Heart left ventricle (tissue), 16 donors: ENCODE data around the gene SYCP2L. TPM values are rescaled to one million over a fixed set of nuclear protein-coding genes. Genes with fewer than 3 reads are reported as not detected.

ENCODE experiments used
- ATAC-seq, 4 donors: fragments of 200-7000 bp; cut with Tn5 transposase; one replicate each; pipeline ENCODE4 v1.9.1; 2020 to 2022; ENCODE audit warnings: moderate library complexity in 4 of 4, mild to moderate bottlenecking in 3 of 4, moderate number of reproducible peaks in 1 of 4
- DNase-seq, 5 donors: peaks; one replicate each; pipeline ENCODE4 v3.0.0-alpha.2; 2020
- H3K27ac ChIP-seq, 12 donors: fragments of 200-600 bp; sonication (generic) in 4 of 12; one replicate each; pipeline versions ENCODE4 v1.5.0 to v1.8.0; 2016 to 2022; ENCODE audit warnings: mild to moderate bottlenecking in 2 of 12
- H3K27me3 ChIP-seq, 9 donors: fragments of 200-600 bp; sonication (generic) in 2 of 9; one replicate each; pipeline versions ENCODE4 v1.5.1 to v1.8.0; 2016 to 2022; ENCODE audit warnings: mild to moderate bottlenecking in 3 of 9
- H3K36me3 ChIP-seq, 9 donors: fragments of 200-600 bp; sonication (generic) in 2 of 9; one replicate each; pipeline versions ENCODE4 v1.5.0 to v1.8.0; 2018 to 2022; ENCODE audit warnings: mild to moderate bottlenecking in 2 of 9
- H3K4me1 ChIP-seq, 12 donors: fragments of 200-600 bp; sonication (generic) in 4 of 12; one replicate each; pipeline versions ENCODE4 v1.5.0 to v1.8.0; 2016 to 2022; ENCODE audit warnings: mild to moderate bottlenecking in 3 of 12
- H3K4me3 ChIP-seq, 12 donors: fragments of 200-600 bp; sonication (generic) in 4 of 12; one replicate each; pipeline versions ENCODE4 v1.5.0 to v1.8.0; 2017 to 2022; ENCODE audit warnings: mild to moderate bottlenecking in 9 of 12, moderate library complexity in 4 of 12
- H3K9me3 ChIP-seq, 12 donors: fragments of 200-600 bp; sonication (generic) in 4 of 12; one replicate each; pipeline versions ENCODE4 v1.5.0 to v1.8.0; 2016 to 2022; ENCODE audit warnings: mild to moderate bottlenecking in 1 of 12
- POLR2A ChIP-seq, 2 donors: fragments of 450-650 bp; IDR thresholded peaks; one replicate each; pipeline ENCODE4 v1.6.1; 2017; ENCODE audit warnings: antibody characterized with exemption in 2 of 2, mild to moderate bottlenecking in 2 of 2, moderate library complexity in 2 of 2
- WGBS, 4 donors: extraction: QIAGEN DNeasy Blood & Tissue Kit in 2 of 4; methylation state at CpG; one replicate each; pipeline versions ENCODE4 v1.1.5 to v1.1.7; 2013 to 2018; 5-methylcytosine and 5-hydroxymethylcytosine counted together
- intact Hi-C, 10 donors: fragments of 100-400 bp; cut with DNase I; formaldehyde crosslinking; loops; one replicate each; pipeline versions ENCODE4 v1.11.1 to v1.14.2; 2022
- polyA plus RNA-seq, 2 donors: library from polyadenylated mRNA; stranded (reverse); fragments of 200-250 nt; gene quantifications; one replicate each; pipeline ENCODE4 v1.2.3, GENCODE V29; 2013
- total RNA-seq, 9 donors: library from RNA; depleted of rRNA in 2 of 9; stranded (reverse); fragments of >200 nt in 2 of 9; fragmentation: NEBNext Ultra II Directional in 3 of 9; extraction: Animal tissue kit (Norgen Biotek cat#: 25700) in 3 of 9; gene quantifications; one replicate each; pipeline versions ENCODE4 v1.1.0 to v1.2.4, GENCODE V29; 2016 to 2023
- TF ChIP-seq, protein P1 (sequence below), 12 donors: fragments of 200-600 bp; sonication (generic) in 4 of 12; IDR thresholded peaks; one replicate each; pipeline versions ENCODE4 v1.5.0 to v1.8.0; 2018 to 2022; ENCODE audit warnings: antibody characterized with exemption in 12 of 12, mild to moderate bottlenecking in 5 of 12
- donor health status: ischemic (EF 13 %, LVEDD 7.1; RV severe dilation, severe dysfunction).
- donor health status: healthy with polysubstance abuse.
- donor health status: DM: no; HTN: yes; CAD: no.
- donor health status: DM: no; HTN: no; CAD: no.
- donor health status: ischemic (EF 25% LVEDD 6.9; RV normal size, moderate dysfunction).
- donor health status: ischemic (EF 25% LVEDD 5.7; RV mildly dilated, moderate dysfunction).
- donor health status: healthy.
- donor health status: DM: yes; HTN: yes; CAD: no.
- donor health status: ischemic (EF 35%, LVEDD 5.7; RV mildly dilated, moderate dysfunction).
- donor health status: nonischemic (EF 11% LVEDD 7.7; RV severe dilation, severe dysfunction).
- donor health status: DM: yes; HTN: yes; CAD: no.
- donor health status: PGD.
- donor health status: ischemic (EF 29% LVEDD 5.4; RV normal size, mild dysfunction).
- donor health status: nonischemic (EF 23%, LVEDD 6.1; RV moderate dilation, normal function).

Gene SYCP2L
- total and polyA plus RNA-seq, 11 donors = 0.10 to 1.3 (median 0.50) TPM; not detected in 1

DNA sequence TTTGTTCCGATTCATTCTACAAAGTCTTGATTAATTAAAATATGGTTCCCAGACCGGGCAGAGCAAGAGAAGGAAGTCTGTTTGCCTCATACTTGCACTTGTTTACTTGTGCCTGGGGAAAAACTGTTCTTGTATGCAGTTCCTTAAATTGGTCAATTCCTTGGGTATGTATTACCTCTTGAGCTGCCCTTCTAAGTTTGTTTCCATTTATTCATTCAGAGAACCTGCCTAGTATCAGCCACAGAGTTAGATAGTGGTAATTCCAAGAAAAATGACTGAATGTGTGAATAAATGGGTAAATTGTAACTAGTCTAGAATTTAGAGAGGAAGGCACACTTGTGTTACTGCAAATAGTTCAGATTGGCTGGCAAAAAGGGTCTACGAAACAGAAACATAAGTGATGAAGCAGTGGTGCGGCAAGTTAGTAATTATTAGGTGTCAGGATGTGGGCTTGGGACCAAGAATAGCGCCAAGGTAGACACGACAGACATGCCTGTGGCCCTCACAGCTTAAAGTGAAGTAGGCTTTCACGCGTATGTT, 48.0 kb upstream of the SYCP2L start:
- H3K27ac ChIP-seq = peak overlapping the region in 3 of 12 donors; percentile 1 to 74 (median 43)
- peaks cover 0 to 6% (median 0%) of the 10 kb centered on the region in 12 donors for H3K9me3 ChIP-seq
- no peaks in the 10 kb centered on the region for H3K36me3 ChIP-seq
- WGBS, 4 donors = 63 to 66% (median 64%) methylated on average over 8 of the region's 8 CpGs
- DNase-seq (no peak), ATAC-seq (peak in 3 of 4 donors; percentile 9 to 29 (median 12))
- intact Hi-C loops = no loop called here
- H3K4me1 ChIP-seq = peaks cover 0 to 22% (median 6%) of the 10 kb centered on the region in 12 donors
- H3K27me3 ChIP-seq = peaks cover 0 to 17% (median 0%) of the 10 kb centered on the region in 9 donors
- no peak for TF ChIP-seq POLR2A (IDR thresholded peaks at IDR 0.05)
- TF ChIP-seq, protein P1, sequence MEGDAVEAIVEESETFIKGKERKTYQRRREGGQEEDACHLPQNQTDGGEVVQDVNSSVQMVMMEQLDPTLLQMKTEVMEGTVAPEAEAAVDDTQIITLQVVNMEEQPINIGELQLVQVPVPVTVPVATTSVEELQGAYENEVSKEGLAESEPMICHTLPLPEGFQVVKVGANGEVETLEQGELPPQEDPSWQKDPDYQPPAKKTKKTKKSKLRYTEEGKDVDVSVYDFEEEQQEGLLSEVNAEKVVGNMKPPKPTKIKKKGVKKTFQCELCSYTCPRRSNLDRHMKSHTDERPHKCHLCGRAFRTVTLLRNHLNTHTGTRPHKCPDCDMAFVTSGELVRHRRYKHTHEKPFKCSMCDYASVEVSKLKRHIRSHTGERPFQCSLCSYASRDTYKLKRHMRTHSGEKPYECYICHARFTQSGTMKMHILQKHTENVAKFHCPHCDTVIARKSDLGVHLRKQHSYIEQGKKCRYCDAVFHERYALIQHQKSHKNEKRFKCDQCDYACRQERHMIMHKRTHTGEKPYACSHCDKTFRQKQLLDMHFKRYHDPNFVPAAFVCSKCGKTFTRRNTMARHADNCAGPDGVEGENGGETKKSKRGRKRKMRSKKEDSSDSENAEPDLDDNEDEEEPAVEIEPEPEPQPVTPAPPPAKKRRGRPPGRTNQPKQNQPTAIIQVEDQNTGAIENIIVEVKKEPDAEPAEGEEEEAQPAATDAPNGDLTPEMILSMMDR (IDR thresholded peaks at IDR 0.05) = no peak
- H3K4me3 ChIP-seq = peak overlapping the region; percentile 59 to 91 (median 70)

DNA sequence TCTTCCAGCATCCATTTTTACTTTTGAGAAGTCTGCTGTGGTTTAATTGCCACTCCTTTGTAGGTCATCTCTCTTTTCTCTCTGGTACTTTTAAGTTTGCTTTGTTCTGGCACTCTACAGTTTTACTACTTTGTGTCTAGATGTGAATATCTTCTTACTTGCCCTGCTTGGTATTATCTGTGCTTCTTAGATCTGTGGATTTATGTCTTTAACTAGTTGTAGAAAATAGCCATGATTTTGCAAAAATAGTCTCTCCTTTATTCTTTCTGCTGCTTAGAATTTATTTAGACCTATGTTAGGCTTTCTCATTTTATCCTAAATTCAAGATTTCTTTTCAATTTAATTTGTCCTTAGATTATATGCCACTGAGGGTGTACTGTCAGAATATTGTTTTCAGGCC, 43.3 kb upstream of the SYCP2L start:
- Histone ChIP-seq H3K36me3 (no peaks in the 10 kb centered on the region), H3K4me3 (no peak overlapping the region), H3K27ac (no peak overlapping the region), H3K9me3 (peaks cover 0 to 6% (median 0%) of the 10 kb centered on the region in 12 donors), H3K27me3 (no peaks in the 10 kb centered on the region), H3K4me1 (peaks cover 0 to 8% (median 0%) of the 10 kb centered on the region in 12 donors)
- intact Hi-C loops = loop anchor here in 2 of 10 donors (10.0 kb wide), 2 partner anchors 221 to 231 kb away; no protein-coding TSS in a partner anchor
- ATAC-seq = no peak
- no peak for TF ChIP-seq POLR2A (IDR thresholded peaks at IDR 0.05)
- TF ChIP-seq, protein P1 (IDR thresholded peaks at IDR 0.05) = no peak
- no peak for DNase-seq

DNA sequence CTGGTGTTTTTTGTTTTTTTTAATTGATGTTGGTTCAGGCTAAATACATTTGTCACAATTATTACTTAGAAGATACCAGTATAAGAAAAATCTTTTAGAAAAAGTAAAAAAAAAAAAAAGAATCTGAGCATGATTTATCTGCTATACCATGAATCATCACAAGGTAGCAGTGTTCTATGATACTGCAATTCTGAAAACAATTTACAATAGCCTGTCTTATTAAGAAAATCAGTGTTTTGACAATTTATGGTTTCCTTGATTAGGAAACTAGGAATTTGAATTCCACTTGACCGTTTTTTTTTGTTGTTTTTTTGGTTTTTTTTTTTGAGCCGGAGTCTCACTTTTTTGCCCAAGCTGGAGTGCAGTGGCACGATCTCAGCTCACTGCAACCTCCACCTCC, 39.2 kb upstream of the SYCP2L start:
- Histone ChIP-seq H3K9me3 (peaks cover 0 to 6% (median 0%) of the 10 kb centered on the region in 12 donors), H3K4me3 (no peak overlapping the region), H3K4me1 (no peaks in the 10 kb centered on the region), H3K27me3 (no peaks in the 10 kb centered on the region), H3K27ac (no peak overlapping the region), H3K36me3 (no peaks in the 10 kb centered on the region)
- intact Hi-C loops = loop anchor here in 3 of 10 donors (5.0 to 10.0 kb wide), 3 partner anchors 217 to 227 kb away; no protein-coding TSS in a partner anchor
- TF ChIP-seq POLR2A (IDR thresholded peaks at IDR 0.05) = no peak
- TF ChIP-seq, protein P1 (IDR thresholded peaks at IDR 0.05) = peak in 5 of 12 donors; percentile 8 to 39 (median 29)
- DNase-seq = no peak
- 78 to 88% (median 82%) methylated on average over 3 of the region's 3 CpGs for WGBS, 4 donors
- ATAC-seq = no peak

DNA sequence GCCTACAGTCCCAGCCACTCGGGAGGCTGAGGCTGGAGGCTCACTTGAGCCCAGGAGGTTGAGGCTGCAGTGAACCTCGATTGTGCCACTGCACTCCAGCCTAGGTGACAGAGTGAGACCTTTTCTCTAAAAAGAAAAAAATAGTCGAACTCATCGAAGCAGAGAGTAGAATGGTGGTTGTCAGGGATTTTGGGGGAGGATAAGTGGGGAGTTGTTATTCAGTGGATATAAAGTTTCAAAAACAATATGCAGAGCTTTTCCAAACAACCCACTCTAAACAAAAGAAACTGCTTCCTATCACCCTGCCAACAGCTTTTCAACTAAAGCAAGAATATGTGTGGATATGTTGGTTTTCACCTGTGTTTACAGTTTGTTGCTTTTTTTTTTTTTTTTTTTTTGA, 37.0 kb upstream of the SYCP2L start:
- Histone ChIP-seq H3K36me3 (no peaks in the 10 kb centered on the region), H3K4me1 (no peaks in the 10 kb centered on the region), H3K4me3 (no peak overlapping the region), H3K27me3 (no peaks in the 10 kb centered on the region), H3K27ac (no peak overlapping the region), H3K9me3 (peaks cover 0 to 18% (median 6%) of the 10 kb centered on the region in 12 donors)
- intact Hi-C loops = loop anchor here in 3 of 10 donors (5.0 to 10.0 kb wide), 3 partner anchors 215 to 225 kb away; no protein-coding TSS in a partner anchor
- WGBS, 4 donors = 84 to 92% (median 90%) methylated on average over 4 of the region's 4 CpGs
- DNase-seq (no peak), ATAC-seq (no peak)
- TF ChIP-seq POLR2A (IDR thresholded peaks at IDR 0.05) = no peak
- TF ChIP-seq, protein P1 (IDR thresholded peaks at IDR 0.05) = no peak
